K562 (cell line): ENCODE results near the gene ARSD. TPM values are rescaled to one million over a fixed set of nuclear protein-coding genes. Genes with fewer than 3 reads are reported as not detected.
A peak's percentile ranks its signal among the peaks of the same experiment; 100 is the strongest.

Source experiments
- DDX20 ChIP-seq: fragments of 450-650 bp; IDR thresholded peaks from 2 replicates; pipeline ENCODE4 v1.6.1; 2016; ENCODE audit warnings: missing genetic modification characterization, low read depth, mild to moderate bottlenecking, missing compliant biosample characterization, moderate library complexity
- GABPB1 ChIP-seq: sonication (generic); formaldehyde crosslinking; IDR thresholded peaks from 2 replicates; pipeline ENCODE4 v1.8.0; 2022; ENCODE audit warnings: mild to moderate bottlenecking, missing genetic modification reagents
- GTF2F1 ChIP-seq: IDR thresholded peaks from 2 replicates; pipeline ENCODE4 v1.6.1; 2011; ENCODE audit warnings: low read depth, low read length, improper control_type of control experiment
- JUNB ChIP-seq: fragments of 450-650 bp; formaldehyde crosslinking; conservative IDR thresholded peaks from 2 replicates; pipeline ENCODE4 v1.4.0; 2020; ENCODE audit warnings: mild to moderate bottlenecking
- NFXL1 ChIP-seq: fragments of 450-650 bp; formaldehyde crosslinking; IDR thresholded peaks from 2 replicates; pipeline ENCODE4 v1.4.0; 2021; ENCODE audit warnings: mild to moderate bottlenecking
- PHB2 ChIP-seq: fragments of 450-650 bp; IDR thresholded peaks from 2 replicates; pipeline ENCODE4 v1.6.1; 2017; ENCODE audit warnings: low read depth
- POLR2AphosphoS5 ChIP-seq: IDR thresholded peaks from 2 replicates; pipeline ENCODE4 v1.6.1; 2011; ENCODE audit warnings: mild to moderate bottlenecking, low read depth, low read length, moderate library complexity; ENCODE audit not compliant: control insufficient read depth, insufficient read depth
- POU5F1 ChIP-seq: fragments of 150-350 bp; IDR thresholded peaks from 2 replicates; pipeline ENCODE4 v1.6.1; 2014; ENCODE audit warnings: borderline replicate concordance, low read length, low read depth, mild to moderate bottlenecking; ENCODE audit not compliant: partially characterized antibody
- TBL1XR1 ChIP-seq, 2 experiments: IDR thresholded peaks; 2 replicates each; pipeline ENCODE4 v1.6.1; 2012; ENCODE audit warnings: improper control_type of control experiment in 2 of 2, low read length in 2 of 2, mild to moderate bottlenecking in 1 of 2
- TCF3 ChIP-seq: sonication (generic); formaldehyde crosslinking; IDR thresholded peaks from 2 replicates; pipeline ENCODE4 v1.4.0; 2020; ENCODE audit warnings: mild to moderate bottlenecking, missing genetic modification reagents
- THRAP3 ChIP-seq: fragments of 450-650 bp; IDR thresholded peaks from 2 replicates; pipeline ENCODE4 v1.6.1; 2016; ENCODE audit warnings: mild to moderate bottlenecking, inconsistent platforms, borderline replicate concordance
- polyA plus RNA-seq, 8 experiments: library from polyadenylated mRNA; depleted of rRNA in 4 of 8; stranded (reverse) in 5 of 8; unstranded in 3 of 8; fragments of >200 nt; fragmentation: Nextera tagmentation in 2 of 8; fragmentation: Illumina TruSeq in 1 of 8; extraction: Ambion mirVana in 2 of 8; extraction: Trizol in 1 of 8; gene quantifications; 2 replicates each; pipeline versions ENCODE4 v1.2.1 to v1.2.3, GENCODE V29; 2011 to 2014; ENCODE audit warnings: inconsistent platforms in 1 of 8, missing spikeins in 1 of 8
- total RNA-seq, 7 experiments: library from RNA; depleted of rRNA in 6 of 7; stranded (reverse); fragments of >200 nt in 6 of 7; fragmentation: Illumina TruSeq in 2 of 7; extraction: Trizol in 2 of 7; gene quantifications; 2 replicates each; pipeline versions ENCODE4 v1.2.1 to v1.2.3, GENCODE V29; 2011 to 2021; ENCODE audit warnings: low replicate concordance in 1 of 7
- TF ChIP-seq, protein P1 (sequence below): sonication (generic); formaldehyde crosslinking; IDR thresholded peaks from 2 replicates; pipeline ENCODE4 v1.8.0; 2022; ENCODE audit warnings: mild to moderate bottlenecking, low read depth, missing genetic modification reagents
- TF ChIP-seq, protein P2 (sequence below), 2 experiments: fragments of 450-650 bp in 1 of 2; IDR thresholded peaks; 2 replicates each; pipeline ENCODE4 v1.6.1; 2011 to 2017; ENCODE audit warnings: low read depth in 2 of 2, antibody characterized with exemption in 1 of 2, borderline replicate concordance in 1 of 2, low read length in 1 of 2, mild to moderate bottlenecking in 1 of 2, mixed read lengths in 1 of 2; ENCODE audit not compliant: control insufficient read depth in 1 of 2
- TF ChIP-seq, protein P3 (sequence below): fragments of 250-450 bp; sonication (Bioruptor Pico); IDR thresholded peaks from 2 replicates; pipeline ENCODE4 v1.4.0; 2020; ENCODE audit warnings: borderline replicate concordance
- TF ChIP-seq, protein P4 (sequence below): fragments of 450-650 bp; IDR thresholded peaks from 2 replicates; pipeline ENCODE4 v1.6.1; 2018; ENCODE audit warnings: mild to moderate bottlenecking, low read depth; ENCODE audit not compliant: partially characterized antibody
- TF ChIP-seq, protein P5 (sequence below): sonication (generic); formaldehyde crosslinking; IDR thresholded peaks from 2 replicates; pipeline ENCODE4 v1.8.0; 2022; ENCODE audit warnings: missing genetic modification reagents, mild to moderate bottlenecking, borderline replicate concordance

ARSD gene
- total and polyA plus RNA-seq, 9 of the 15 experiments (the other 6 are each of a cell fraction or from before 2014, with no cell fraction given) = 0.05 to 0.23 (median 0.09) TPM; not detected in 1

DNA sequence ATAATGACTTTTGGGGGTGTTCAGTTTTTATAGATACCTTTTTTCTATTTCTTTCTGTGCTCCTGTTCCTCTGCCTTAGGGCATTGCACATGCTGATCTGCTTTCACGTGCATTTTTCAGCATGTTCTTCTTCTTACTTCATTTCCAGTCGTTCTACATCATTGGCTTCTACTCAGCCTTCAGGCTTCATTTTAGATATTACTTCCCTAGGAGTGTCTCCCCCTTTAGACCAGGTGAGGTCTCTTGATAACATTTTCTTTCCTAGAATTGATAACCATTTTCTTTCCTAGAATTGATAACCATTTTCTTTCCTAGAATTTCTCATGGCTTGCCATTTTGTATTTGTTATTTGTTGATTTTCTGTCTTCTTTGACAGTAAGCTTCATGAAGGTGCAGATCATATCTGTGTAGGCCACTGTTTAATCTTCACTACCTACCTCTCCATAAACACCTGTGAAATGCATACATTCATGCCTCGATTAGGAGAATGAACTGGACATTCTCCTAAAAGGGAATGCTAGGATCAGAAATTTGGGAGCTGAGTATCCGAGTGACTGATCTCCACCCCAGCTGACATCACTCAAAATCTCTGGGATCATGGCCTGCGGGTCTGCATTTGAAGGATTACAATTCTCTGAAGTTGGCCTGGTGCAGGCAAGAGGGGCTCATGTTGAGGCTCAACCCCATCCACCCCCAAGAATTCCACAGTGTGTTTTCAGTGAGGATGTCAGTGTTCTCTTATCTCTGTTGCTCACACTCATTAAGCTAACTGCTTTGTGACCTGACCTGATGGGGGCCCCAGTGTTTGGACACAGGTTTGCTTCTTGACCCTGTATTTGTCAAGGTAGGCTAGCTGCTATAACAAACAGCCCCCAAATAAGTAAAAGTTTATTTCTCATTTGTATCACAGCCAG, 54.7 kb downstream of the ARSD start (continued):
- TF ChIP-seq DDX20 (no peak), POLR2AphosphoS5 (no peak), JUNB (CRISPR knock-in tag) (no peak), GABPB1 (CRISPR knock-in tag) (no peak), PHB2 (no peak), THRAP3 (no peak), GTF2F1 (no peak), TBL1XR1 (IDR thresholded peaks at IDR 0.05; ENCODE audit: low read length in 2 of 2) (peak in 1 of 2 experiments; percentile 38; a peak in 1 of 4 replicates), TCF3 (peak; percentile 76), NFXL1 (CRISPR knock-in tag) (no peak), POU5F1 (no peak)
- TF ChIP-seq, protein P1, sequence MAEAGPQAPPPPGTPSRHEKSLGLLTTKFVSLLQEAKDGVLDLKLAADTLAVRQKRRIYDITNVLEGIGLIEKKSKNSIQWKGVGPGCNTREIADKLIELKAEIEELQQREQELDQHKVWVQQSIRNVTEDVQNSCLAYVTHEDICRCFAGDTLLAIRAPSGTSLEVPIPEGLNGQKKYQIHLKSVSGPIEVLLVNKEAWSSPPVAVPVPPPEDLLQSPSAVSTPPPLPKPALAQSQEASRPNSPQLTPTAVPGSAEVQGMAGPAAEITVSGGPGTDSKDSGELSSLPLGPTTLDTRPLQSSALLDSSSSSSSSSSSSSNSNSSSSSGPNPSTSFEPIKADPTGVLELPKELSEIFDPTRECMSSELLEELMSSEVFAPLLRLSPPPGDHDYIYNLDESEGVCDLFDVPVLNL (CRISPR knock-in tag) = no peak
- TF ChIP-seq, protein P2, sequence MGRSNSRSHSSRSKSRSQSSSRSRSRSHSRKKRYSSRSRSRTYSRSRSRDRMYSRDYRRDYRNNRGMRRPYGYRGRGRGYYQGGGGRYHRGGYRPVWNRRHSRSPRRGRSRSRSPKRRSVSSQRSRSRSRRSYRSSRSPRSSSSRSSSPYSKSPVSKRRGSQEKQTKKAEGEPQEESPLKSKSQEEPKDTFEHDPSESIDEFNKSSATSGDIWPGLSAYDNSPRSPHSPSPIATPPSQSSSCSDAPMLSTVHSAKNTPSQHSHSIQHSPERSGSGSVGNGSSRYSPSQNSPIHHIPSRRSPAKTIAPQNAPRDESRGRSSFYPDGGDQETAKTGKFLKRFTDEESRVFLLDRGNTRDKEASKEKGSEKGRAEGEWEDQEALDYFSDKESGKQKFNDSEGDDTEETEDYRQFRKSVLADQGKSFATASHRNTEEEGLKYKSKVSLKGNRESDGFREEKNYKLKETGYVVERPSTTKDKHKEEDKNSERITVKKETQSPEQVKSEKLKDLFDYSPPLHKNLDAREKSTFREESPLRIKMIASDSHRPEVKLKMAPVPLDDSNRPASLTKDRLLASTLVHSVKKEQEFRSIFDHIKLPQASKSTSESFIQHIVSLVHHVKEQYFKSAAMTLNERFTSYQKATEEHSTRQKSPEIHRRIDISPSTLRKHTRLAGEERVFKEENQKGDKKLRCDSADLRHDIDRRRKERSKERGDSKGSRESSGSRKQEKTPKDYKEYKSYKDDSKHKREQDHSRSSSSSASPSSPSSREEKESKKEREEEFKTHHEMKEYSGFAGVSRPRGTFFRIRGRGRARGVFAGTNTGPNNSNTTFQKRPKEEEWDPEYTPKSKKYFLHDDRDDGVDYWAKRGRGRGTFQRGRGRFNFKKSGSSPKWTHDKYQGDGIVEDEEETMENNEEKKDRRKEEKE (IDR thresholded peaks at IDR 0.05; ENCODE audit: borderline replicate concordance in 1 of 2, control insufficient read depth in 1 of 2, low read depth in 2 of 2, low read length in 1 of 2) = no peak
- TF ChIP-seq, protein P3, sequence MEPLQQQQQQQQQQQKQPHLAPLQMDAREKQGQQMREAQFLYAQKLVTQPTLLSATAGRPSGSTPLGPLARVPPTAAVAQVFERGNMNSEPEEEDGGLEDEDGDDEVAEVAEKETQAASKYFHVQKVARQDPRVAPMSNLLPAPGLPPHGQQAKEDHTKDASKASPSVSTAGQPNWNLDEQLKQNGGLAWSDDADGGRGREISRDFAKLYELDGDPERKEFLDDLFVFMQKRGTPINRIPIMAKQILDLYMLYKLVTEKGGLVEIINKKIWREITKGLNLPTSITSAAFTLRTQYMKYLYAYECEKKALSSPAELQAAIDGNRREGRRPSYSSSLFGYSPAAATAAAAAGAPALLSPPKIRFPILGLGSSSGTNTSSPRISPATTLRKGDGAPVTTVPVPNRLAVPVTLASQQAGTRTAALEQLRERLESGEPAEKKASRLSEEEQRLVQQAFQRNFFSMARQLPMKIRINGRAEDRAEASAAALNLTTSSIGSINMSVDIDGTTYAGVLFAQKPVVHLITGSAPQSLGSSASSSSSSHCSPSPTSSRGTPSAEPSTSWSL (CRISPR knock-in tag) = no peak
- TF ChIP-seq, protein P4, sequence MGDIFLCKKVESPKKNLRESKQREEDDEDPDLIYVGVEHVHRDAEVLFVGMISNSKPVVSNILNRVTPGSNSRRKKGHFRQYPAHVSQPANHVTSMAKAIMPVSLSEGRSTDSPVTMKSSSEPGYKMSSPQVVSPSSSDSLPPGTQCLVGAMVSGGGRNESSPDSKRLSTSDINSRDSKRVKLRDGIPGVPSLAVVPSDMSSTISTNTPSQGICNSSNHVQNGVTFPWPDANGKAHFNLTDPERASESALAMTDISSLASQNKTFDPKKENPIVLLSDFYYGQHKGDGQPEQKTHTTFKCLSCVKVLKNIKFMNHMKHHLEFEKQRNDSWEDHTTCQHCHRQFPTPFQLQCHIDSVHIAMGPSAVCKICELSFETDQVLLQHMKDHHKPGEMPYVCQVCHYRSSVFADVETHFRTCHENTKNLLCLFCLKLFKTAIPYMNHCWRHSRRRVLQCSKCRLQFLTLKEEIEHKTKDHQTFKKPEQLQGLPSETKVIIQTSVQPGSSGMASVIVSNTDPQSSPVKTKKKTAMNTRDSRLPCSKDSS = no peak
- TF ChIP-seq, protein P5, sequence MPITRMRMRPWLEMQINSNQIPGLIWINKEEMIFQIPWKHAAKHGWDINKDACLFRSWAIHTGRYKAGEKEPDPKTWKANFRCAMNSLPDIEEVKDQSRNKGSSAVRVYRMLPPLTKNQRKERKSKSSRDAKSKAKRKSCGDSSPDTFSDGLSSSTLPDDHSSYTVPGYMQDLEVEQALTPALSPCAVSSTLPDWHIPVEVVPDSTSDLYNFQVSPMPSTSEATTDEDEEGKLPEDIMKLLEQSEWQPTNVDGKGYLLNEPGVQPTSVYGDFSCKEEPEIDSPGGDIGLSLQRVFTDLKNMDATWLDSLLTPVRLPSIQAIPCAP (CRISPR knock-in tag) = no peak
